ENCODE measurements around the gene BSPRY.
"Not testable (repeated sequence)": the region's sequence is repeated elsewhere in the genome, so short reads cannot be mapped to it uniquely, and the experiment has no call there.

The BSPRY gene

GRCh38 chr9:113341712-113342410 lies 7.5 kb upstream of the BSPRY start:
- no peak for DNase-seq (ENCODE audit: low spot score)

GRCh38 chr9:113343732-113344231 lies 5.6 kb upstream of the BSPRY start:
- no peak for DNase-seq (ENCODE audit: low spot score)

GRCh38 chr9:113345190-113345589 lies 4.2 kb upstream of the BSPRY start:
- DNase-seq (ENCODE audit: low spot score): no peak

GRCh38 chr9:113345671-113346070 lies 3.7 kb upstream of the BSPRY start:
- DNase-seq (ENCODE audit: low spot score): no peak

- DNase-seq (ENCODE audit: low spot score): no peak
Measured at GRCh38 chr9:113348437-113348836, 904 bp upstream of the BSPRY start.

- no peak for DNase-seq (ENCODE audit: low spot score)
Measured at GRCh38 chr9:113349066-113349444, 286 bp upstream of the BSPRY start.

GRCh38 chr9:113350107-113350661 lies 843 bp downstream of the BSPRY start:
- DNase-seq (ENCODE audit: low spot score): no peak

- DNase-seq (ENCODE audit: low spot score): no peak
Measured at GRCh38 chr9:113350937-113351336, 1.6 kb downstream of the BSPRY start.

GRCh38 chr9:113352006-113352405 lies 2.7 kb downstream of the BSPRY start:
- no peak for DNase-seq (ENCODE audit: low spot score)

GRCh38 chr9:113352411-113352810 lies 3.1 kb downstream of the BSPRY start:
- no peak for DNase-seq (ENCODE audit: low spot score)

GRCh38 chr9:113355040-113355596 lies 5.8 kb downstream of the BSPRY start:
- DNase-seq (ENCODE audit: low spot score): no peak

- no peak for DNase-seq (ENCODE audit: low spot score)
Measured at GRCh38 chr9:113356686-113357292, 7.4 kb downstream of the BSPRY start.

GRCh38 chr9:113359385-113359784 lies 10.0 kb downstream of the BSPRY start:
- no peak for DNase-seq (ENCODE audit: low spot score)

GRCh38 chr9:113360242-113360842 lies 11.0 kb downstream of the BSPRY start:
- DNase-seq (ENCODE audit: low spot score): no peak

GRCh38 chr9:113361304-113362018 lies 12.1 kb downstream of the BSPRY start:
- DNase-seq (ENCODE audit: low spot score): no peak

GRCh38 chr9:113363336-113363735 lies 14.0 kb downstream of the BSPRY start:
- DNase-seq (ENCODE audit: low spot score): no peak

- no peak for DNase-seq (ENCODE audit: low spot score)
Measured at GRCh38 chr9:113364951-113365350, 15.6 kb downstream of the BSPRY start.

- not testable (repeated sequence) for DNase-seq (ENCODE audit: low spot score)
Measured at GRCh38 chr9:113365652-113366051, 16.3 kb downstream of the BSPRY start.

- DNase-seq (ENCODE audit: low spot score): no peak
Measured at GRCh38 chr9:113368348-113368981, 19.1 kb downstream of the BSPRY start.

- DNase-seq (ENCODE audit: low spot score): no peak
Measured at GRCh38 chr9:113368982-113369854, 19.9 kb downstream of the BSPRY start.

GRCh38 chr9:113369855-113370140 lies 20.5 kb downstream of the BSPRY start:
- DNase-seq (ENCODE audit: low spot score): no peak

All from kidney capillary endothelial cell (primary cell).